Caco-2 (cell line): ENCODE results near the gene AGAP1. TPM values are rescaled to one million over a fixed set of nuclear protein-coding genes. Genes with fewer than 3 reads are reported as not detected.

Experiments used
- BruUV-seq: library from RNA; stranded (reverse); fragments of 400-500 nt; replicated peaks from 2 replicates; lab custom pipeline; 2021; lab: Mats Ljungman, UMichigan
- CTCF ChIA-PET: fragments of 300-600 bp; sonication (Branson Sonifier 250); formaldehyde crosslinking; loops from one replicate; lab custom pipeline; 2022; ENCODE audit warnings: antibody characterized with exemption; lab: Charles Lee
- POLR2A ChIA-PET: fragments of 300-600 bp; sonication (Branson Sonifier 250); formaldehyde crosslinking; loops from one replicate; lab custom pipeline; 2022; ENCODE audit warnings: antibody characterized with exemption; lab: Charles Lee
- DNase-seq, 2 experiments: peaks; one replicate each; pipeline versions ENCODE4 v3.0.0 to v3.0.0-alpha.2; 2020 to 2022
- H3K27me3 ChIP-seq: replicated peaks from 2 replicates; pipeline ENCODE4 v1.6.0; 2011; ENCODE audit warnings: low read length; ENCODE audit not compliant: control insufficient read depth, insufficient read depth
- H3K36me3 ChIP-seq: 2 replicates; pipeline ENCODE4 v1.5.1; 2011; ENCODE audit warnings: low read length; ENCODE audit not compliant: control insufficient read depth, insufficient read depth
- H3K4me1 ChIP-seq: fragments of 250-450 bp; sonication (Bioruptor Pico); 2 replicates; pipeline ENCODE4 v1.5.1; 2020; ENCODE audit warnings: mild to moderate bottlenecking
- H3K4me3 ChIP-seq: 2 replicates; pipeline ENCODE4 v1.5.1; 2011; ENCODE audit warnings: low read depth, mild to moderate bottlenecking, control low read depth, low read length
- H3K9me3 ChIP-seq: fragments of 250-450 bp; sonication (Bioruptor Pico); 2 replicates; pipeline ENCODE4 v1.5.1; 2020; ENCODE audit warnings: mild to moderate bottlenecking, moderate library complexity
- H3K27ac Mint-ChIP-seq: one replicate; pipeline ENCODE4 v1.8.0; 2022; ENCODE audit warnings: mixed read lengths; ENCODE audit not compliant: unreplicated experiment
- H3K27me3 Mint-ChIP-seq: one replicate; pipeline ENCODE4 v1.8.0; 2022; ENCODE audit warnings: mixed read lengths; ENCODE audit not compliant: insufficient read depth, unreplicated experiment
- H3K36me3 Mint-ChIP-seq: one replicate; pipeline ENCODE4 v1.8.0; 2022; ENCODE audit warnings: mild to moderate bottlenecking, mixed read lengths; ENCODE audit not compliant: insufficient read depth, unreplicated experiment
- H3K4me1 Mint-ChIP-seq: one replicate; pipeline ENCODE4 v1.8.0; 2022; ENCODE audit warnings: low read depth, mixed read lengths; ENCODE audit not compliant: unreplicated experiment
- H3K4me3 Mint-ChIP-seq: one replicate; pipeline ENCODE4 v1.8.0; 2022; ENCODE audit warnings: mild to moderate bottlenecking, moderate library complexity, mixed read lengths; ENCODE audit not compliant: unreplicated experiment
- H3K9me3 Mint-ChIP-seq: one replicate; pipeline ENCODE4 v1.8.0; 2022; ENCODE audit warnings: mixed read lengths; ENCODE audit not compliant: unreplicated experiment
- intact Hi-C: fragments of 100-400 bp; cut with micrococcal nuclease; formaldehyde crosslinking; loops from one replicate; pipeline ENCODE4 v1.10.0; 2022; ENCODE audit not compliant: unreplicated experiment
- total RNA-seq: library from RNA; stranded (reverse); gene quantifications from 2 replicates; pipeline ENCODE4 v1.2.3, GENCODE V29; 2022
- TF ChIP-seq, protein P1 (sequence below), 2 experiments: fragments of 200-600 bp in 1 of 2; IDR thresholded peaks; 1 replicate in 1 of 2; 2 replicates in 1 of 2; pipeline versions ENCODE4 v1.5.1 to v1.8.0; 2011 to 2022; ENCODE audit warnings: antibody characterized with exemption in 1 of 2, control low read depth in 1 of 2, inconsistent platforms in 1 of 2, low read depth in 1 of 2, low read length in 1 of 2, mild to moderate bottlenecking in 1 of 2, moderate library complexity in 1 of 2; ENCODE audit not compliant: insufficient read depth in 1 of 2, severe bottlenecking in 1 of 2, unreplicated experiment in 1 of 2

AGAP1 gene
- total RNA-seq, 1 experiment from 2014 or later: 41.7 TPM

DNA sequence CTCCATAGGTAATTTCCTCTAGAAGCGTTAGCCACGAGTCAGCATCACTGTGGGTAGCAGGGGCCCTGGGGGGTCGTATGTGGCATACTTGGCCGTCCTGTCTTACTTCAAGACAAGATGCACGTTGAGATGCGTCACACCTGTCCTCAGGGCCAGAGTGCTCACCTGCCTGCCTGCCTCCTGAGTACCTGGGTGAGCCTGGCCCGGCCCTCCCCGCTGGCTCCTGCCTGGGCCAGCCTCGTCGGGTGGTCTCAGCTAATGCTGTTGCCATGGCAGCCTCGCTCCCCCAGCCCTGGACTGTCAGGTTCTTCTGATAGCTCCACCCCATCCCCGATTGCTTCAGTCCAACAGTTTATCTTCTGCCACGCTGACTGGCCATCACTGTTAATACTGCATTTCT, 441.9 kb downstream of the AGAP1 start:
- Mint-ChIP-seq H3K36me3 (peaks cover 33% of the 10 kb centered on the region), H3K4me3 (no peak overlapping the region), H3K27me3 (no peaks in the 10 kb centered on the region), H3K27ac (no peak overlapping the region), H3K9me3 (peaks cover 8% of the 10 kb centered on the region), H3K4me1 (peaks cover 7% of the 10 kb centered on the region)
- TF ChIP-seq, protein P1, sequence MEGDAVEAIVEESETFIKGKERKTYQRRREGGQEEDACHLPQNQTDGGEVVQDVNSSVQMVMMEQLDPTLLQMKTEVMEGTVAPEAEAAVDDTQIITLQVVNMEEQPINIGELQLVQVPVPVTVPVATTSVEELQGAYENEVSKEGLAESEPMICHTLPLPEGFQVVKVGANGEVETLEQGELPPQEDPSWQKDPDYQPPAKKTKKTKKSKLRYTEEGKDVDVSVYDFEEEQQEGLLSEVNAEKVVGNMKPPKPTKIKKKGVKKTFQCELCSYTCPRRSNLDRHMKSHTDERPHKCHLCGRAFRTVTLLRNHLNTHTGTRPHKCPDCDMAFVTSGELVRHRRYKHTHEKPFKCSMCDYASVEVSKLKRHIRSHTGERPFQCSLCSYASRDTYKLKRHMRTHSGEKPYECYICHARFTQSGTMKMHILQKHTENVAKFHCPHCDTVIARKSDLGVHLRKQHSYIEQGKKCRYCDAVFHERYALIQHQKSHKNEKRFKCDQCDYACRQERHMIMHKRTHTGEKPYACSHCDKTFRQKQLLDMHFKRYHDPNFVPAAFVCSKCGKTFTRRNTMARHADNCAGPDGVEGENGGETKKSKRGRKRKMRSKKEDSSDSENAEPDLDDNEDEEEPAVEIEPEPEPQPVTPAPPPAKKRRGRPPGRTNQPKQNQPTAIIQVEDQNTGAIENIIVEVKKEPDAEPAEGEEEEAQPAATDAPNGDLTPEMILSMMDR (IDR thresholded peaks at IDR 0.05; ENCODE audit: insufficient read depth in 1 of 2, low read depth in 1 of 2, low read length in 1 of 2, severe bottlenecking in 1 of 2, unreplicated experiment in 1 of 2): no peak
- BruUV-seq: no TSS peak
- DNase-seq: no peak
- ChIA-PET POLR2A (no interaction called here), CTCF (no interaction called here)
- Histone ChIP-seq H3K36me3 (no peaks in the 10 kb centered on the region), H3K4me3 (no peak overlapping the region), H3K9me3 (no peaks in the 10 kb centered on the region), H3K4me1 (no peaks in the 10 kb centered on the region), H3K27me3 (no peaks in the 10 kb centered on the region)
- intact Hi-C loops: no loop called here

DNA sequence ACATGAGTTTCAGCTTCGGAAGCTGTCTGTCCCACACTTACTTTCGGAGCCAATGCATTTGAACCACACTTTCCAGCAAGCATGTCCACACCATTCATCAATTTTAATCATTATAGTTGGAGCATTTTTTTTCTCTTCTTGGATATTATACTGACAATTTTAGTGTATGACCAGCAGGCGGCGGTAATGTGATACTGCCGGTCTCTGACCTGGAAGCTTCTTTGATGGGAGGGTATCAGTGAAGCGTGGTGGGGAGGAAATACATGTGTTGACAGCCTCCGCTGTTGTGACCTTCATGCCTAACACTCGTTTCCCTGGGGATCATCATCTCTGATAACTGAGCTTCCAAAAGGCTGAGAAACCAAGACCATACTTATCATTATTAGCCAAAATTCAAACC, 442.6 kb downstream of the AGAP1 start:
- peaks cover 8% of the 10 kb centered on the region for H3K9me3 Mint-ChIP-seq
- BruUV-seq: no TSS peak
- Histone ChIP-seq H3K27me3 (no peaks in the 10 kb centered on the region), H3K36me3 (no peaks in the 10 kb centered on the region), H3K4me3 (no peak overlapping the region), H3K4me1 (no peaks in the 10 kb centered on the region), H3K9me3 (no peaks in the 10 kb centered on the region)
- TF ChIP-seq, protein P1 (IDR thresholded peaks at IDR 0.05; ENCODE audit: insufficient read depth in 1 of 2, low read depth in 1 of 2, low read length in 1 of 2, severe bottlenecking in 1 of 2, unreplicated experiment in 1 of 2): peak in 1 of 2 experiments; percentile 13
- CTCF ChIA-PET: interaction anchor here (0.7 to 0.9 kb wide), 2 partner anchors 11 to 44 kb away, joined by 3 to 4 read pairs; no protein-coding TSS in a partner anchor
- peaks cover 33% of the 10 kb centered on the region for H3K36me3 Mint-ChIP-seq
- H3K27me3 Mint-ChIP-seq: no peaks in the 10 kb centered on the region
- intact Hi-C loops: no loop called here
- POLR2A ChIA-PET: no interaction called here
- DNase-seq: peak in 1 of 2 experiments; percentile 1
- peaks cover 7% of the 10 kb centered on the region for H3K4me1 Mint-ChIP-seq
- no peak overlapping the region for H3K4me3 Mint-ChIP-seq
- H3K27ac Mint-ChIP-seq: no peak overlapping the region

DNA sequence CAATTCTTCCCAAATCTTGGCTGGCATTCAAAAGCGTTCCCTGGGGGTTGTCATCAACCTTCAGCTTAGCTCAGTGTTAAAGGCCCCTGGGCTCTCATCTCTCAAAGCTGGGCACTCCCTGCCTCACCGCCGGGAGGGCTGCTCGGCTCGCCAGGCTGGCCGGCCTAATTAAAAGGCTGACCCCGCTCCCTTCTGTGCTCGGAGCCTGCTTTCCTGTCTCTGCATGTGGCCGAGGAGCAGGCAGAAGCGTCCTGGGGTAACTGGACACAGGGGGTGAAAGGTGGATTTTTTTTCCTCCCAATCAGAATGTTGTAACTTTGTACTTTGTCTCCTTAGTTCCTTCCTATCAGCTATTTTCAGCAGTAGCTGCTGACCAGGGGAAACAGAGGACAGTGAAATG, 443.2 kb downstream of the AGAP1 start:
- Histone ChIP-seq H3K4me1 (no peaks in the 10 kb centered on the region), H3K36me3 (no peaks in the 10 kb centered on the region), H3K9me3 (no peaks in the 10 kb centered on the region), H3K4me3 (no peak overlapping the region), H3K27me3 (no peaks in the 10 kb centered on the region)
- BruUV-seq: no TSS peak
- H3K27me3 Mint-ChIP-seq: no peaks in the 10 kb centered on the region
- peaks cover 7% of the 10 kb centered on the region for H3K4me1 Mint-ChIP-seq
- peaks cover 30% of the 10 kb centered on the region for H3K36me3 Mint-ChIP-seq
- DNase-seq: no peak
- TF ChIP-seq, protein P1 (IDR thresholded peaks at IDR 0.05; ENCODE audit: insufficient read depth in 1 of 2, low read depth in 1 of 2, low read length in 1 of 2, severe bottlenecking in 1 of 2, unreplicated experiment in 1 of 2): no peak
- peaks cover 8% of the 10 kb centered on the region for H3K9me3 Mint-ChIP-seq
- CTCF ChIA-PET: interaction anchor here (0.7 to 0.9 kb wide), 2 partner anchors 12 to 45 kb away, joined by 3 to 4 read pairs; no protein-coding TSS in a partner anchor
- H3K27ac Mint-ChIP-seq: no peak overlapping the region
- intact Hi-C loops: no loop called here
- POLR2A ChIA-PET: no interaction called here
- H3K4me3 Mint-ChIP-seq: no peak overlapping the region
